ENCODE data around the gene UGT1A9. TPM values are rescaled to one million over a fixed set of nuclear protein-coding genes. Genes with fewer than 3 reads are reported as not detected.
"Not testable (repeated sequence)": the region's sequence is repeated elsewhere in the genome, so short reads cannot be mapped to it uniquely, and the experiment has no call there.

UGT1A9 gene
- total RNA-seq, 2 donors from 2014 or later, result not detected

DNA sequence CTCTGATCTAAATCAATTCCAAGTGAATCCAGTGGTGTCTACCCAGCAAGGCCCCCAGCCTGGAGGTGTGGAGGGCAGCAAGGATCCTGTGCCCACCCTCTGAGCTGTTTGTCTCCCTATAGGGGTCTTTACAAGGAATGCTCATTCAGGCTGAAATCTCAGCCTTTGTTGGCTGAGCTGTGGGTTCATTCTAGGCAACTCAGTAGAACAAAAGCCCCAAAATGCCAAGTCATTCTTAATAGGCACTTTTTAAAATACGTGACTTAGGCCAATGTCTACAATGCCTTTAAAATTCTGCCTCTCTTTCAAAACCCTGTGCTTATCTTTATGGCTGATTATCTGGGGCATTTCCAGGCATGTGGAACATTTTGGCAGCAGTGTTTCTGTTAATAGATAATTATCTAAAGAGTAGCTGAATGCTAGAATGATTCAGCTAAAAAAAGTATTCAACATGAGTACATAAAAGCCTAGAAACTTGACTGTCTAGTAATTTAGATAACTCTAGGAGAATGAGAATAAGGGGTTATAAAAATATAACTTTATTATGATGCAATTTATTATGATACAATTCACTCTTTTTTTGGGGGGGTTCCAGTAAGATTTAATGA, 28.4 kb downstream of the UGT1A9 start:
- DNase-seq (ENCODE audit: low spot score), result no peak
- TF ChIP-seq CTCF (IDR thresholded peaks at IDR 0.05), result no peak
- Histone ChIP-seq H3K27ac (no peak overlapping the region), H3K36me3 (no peaks in the 10 kb centered on the region), H3K4me3 (no peak overlapping the region), H3K9me3 (peaks cover 0 to 6% of the 10 kb centered on the region in 2 donors), H3K27me3 (no peaks in the 10 kb centered on the region), H3K4me1 (no peaks in the 10 kb centered on the region)

GRCh38 chr2:233700842-233701241, 29.1 kb downstream of the UGT1A9 start:
- H3K27ac ChIP-seq; H3K4me1 ChIP-seq; DNase-seq (ENCODE audit: low spot score); H3K4me3 ChIP-seq; H3K27me3 ChIP-seq; H3K36me3 ChIP-seq; H3K9me3 ChIP-seq: not testable (repeated sequence)

- Histone ChIP-seq H3K9me3 (peaks cover 0 to 6% of the 10 kb centered on the region in 2 donors), H3K36me3 (no peaks in the 10 kb centered on the region), H3K27ac (no peak overlapping the region), H3K4me1 (no peaks in the 10 kb centered on the region), H3K4me3 (no peak overlapping the region), H3K27me3 (no peaks in the 10 kb centered on the region)
- DNase-seq (ENCODE audit: low spot score), result no peak
- no peak for TF ChIP-seq CTCF (IDR thresholded peaks at IDR 0.05)
Measured at GRCh38 chr2:233702238-233702637, 30.5 kb downstream of the UGT1A9 start.

DNA sequence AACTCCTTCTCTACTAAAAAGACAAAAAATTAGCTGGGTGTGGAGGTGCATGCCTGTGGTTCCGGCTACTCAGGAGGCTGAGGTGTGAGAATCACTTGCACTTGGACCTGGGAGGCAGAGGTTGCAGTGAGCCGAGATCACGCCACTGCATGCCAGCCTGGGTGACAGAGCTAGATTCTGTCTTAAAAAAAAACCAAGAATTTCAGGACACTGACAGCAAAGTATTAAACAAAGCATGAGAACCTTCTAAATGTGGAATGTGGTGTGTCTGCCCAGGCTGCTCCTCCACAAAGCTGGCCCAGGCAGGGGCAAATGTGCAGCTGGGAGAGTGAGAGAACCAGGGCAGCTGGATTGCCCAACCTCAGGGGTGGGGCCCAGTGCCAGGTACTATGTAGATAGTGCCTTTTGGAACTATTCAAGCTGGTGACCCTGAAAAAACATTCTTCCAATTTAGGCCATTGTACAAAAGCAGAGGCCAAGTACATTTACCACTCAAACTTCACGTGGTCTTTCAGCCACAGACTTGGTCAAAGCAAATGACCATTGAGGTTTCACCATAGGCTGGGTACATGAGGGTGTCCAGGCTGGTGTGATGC, 34.3 kb downstream of the UGT1A9 start:
- no peak overlapping the region for H3K4me3 ChIP-seq
- H3K4me1 ChIP-seq, result no peaks in the 10 kb centered on the region
- H3K36me3 ChIP-seq, result no peaks in the 10 kb centered on the region
- DNase-seq (ENCODE audit: low spot score), result no peak
- H3K27me3 ChIP-seq, result no peaks in the 10 kb centered on the region
- peaks cover 0 to 6% of the 10 kb centered on the region in 2 donors for H3K9me3 ChIP-seq
- no peak for TF ChIP-seq CTCF (IDR thresholded peaks at IDR 0.05)
- H3K27ac ChIP-seq, result no peak overlapping the region

GRCh38 chr2:233706720-233707119, 35.0 kb downstream of the UGT1A9 start:
- Histone ChIP-seq H3K27me3 (no peaks in the 10 kb centered on the region), H3K9me3 (peaks cover 0 to 6% of the 10 kb centered on the region in 2 donors), H3K4me3 (no peak overlapping the region), H3K27ac (no peak overlapping the region), H3K4me1 (no peaks in the 10 kb centered on the region), H3K36me3 (no peaks in the 10 kb centered on the region)
- no peak for TF ChIP-seq CTCF (IDR thresholded peaks at IDR 0.05)
- DNase-seq (ENCODE audit: low spot score), result no peak

GRCh38 chr2:233707940-233708644, 36.4 kb downstream of the UGT1A9 start:
- TF ChIP-seq CTCF (IDR thresholded peaks at IDR 0.05), result no peak
- Histone ChIP-seq H3K9me3 (peaks cover 0 to 6% of the 10 kb centered on the region in 2 donors), H3K27me3 (no peaks in the 10 kb centered on the region), H3K4me3 (no peak overlapping the region), H3K4me1 (no peaks in the 10 kb centered on the region), H3K27ac (no peak overlapping the region), H3K36me3 (no peaks in the 10 kb centered on the region)
- no peak for DNase-seq (ENCODE audit: low spot score)

All from right atrium auricular region (tissue), 2 donors.